ENCODE data around the gene LINGO1.

LINGO1 gene

DNA sequence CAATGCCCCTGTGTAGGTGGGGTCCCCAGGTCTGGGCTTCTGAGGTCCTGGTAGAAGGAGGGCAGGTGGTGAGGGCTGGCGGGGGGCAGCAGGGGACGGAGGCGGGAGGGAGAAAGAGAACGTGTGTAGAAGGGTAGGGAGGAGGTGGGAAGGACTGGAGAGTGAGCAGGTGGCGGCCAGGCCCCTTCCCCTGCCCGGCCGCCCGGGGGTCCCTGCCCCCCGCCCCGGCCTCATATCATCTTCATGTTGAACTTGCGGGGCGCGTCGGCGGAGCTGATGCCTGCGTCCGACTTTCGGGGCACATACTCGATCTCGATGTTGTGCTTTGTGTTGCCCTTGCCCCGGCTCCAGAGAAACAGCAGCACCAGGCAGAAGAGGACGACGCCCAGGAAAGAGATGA is 18.9 kb downstream of the LINGO1 start:
- no peak for DNase-seq

DNA sequence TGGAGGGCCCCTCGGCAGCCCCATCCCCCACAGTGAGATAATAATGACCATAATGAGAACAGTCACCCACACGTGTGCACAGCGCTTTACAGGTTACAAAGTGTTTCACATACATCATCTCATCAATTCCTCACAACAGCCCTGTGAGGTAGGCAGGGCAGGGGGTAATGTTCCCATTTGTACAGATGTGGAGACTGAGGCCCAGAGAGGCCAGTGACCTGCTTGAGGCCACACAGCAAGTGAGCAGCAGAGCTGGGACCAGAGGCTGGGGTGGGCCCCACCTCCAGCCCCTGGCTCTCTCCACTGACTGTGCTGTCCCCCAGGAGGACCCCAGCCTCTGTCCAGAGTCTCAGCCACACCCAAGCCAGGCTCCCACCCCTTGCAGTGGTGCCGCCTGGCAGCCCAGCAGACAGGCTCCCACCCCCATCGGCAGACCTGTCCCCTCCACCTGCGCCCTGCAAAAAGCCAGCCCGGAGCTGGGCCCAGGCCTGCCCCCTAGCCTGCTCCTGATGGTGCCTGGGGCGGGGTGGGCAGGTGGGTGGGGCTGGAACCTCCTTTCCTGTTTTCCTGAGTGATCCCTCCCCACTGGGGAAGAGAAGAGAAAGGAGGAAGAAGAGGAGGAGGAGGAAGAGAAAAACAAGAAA is 19.6 kb downstream of the LINGO1 start:
- no peak for DNase-seq

DNA sequence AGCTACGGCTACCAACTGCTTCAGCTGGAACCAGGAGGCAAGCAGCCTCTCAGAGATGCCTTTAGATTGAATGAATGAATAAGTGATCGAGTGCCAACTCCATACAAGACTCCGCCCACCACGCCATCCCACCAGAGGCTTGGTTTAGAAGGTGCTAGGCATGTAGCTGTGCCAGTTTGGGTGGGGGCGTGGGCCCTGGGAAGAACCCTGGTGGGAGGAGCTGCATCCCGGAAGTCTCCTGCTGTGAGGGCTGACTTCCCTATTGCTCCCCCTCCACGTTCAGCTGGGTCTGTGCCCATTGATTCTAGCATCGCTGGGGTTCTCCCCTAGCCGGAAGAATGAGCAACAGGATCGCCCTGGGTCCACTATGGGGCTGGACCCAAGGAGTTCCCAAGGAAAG is 20.9 kb downstream of the LINGO1 start:
- DNase-seq = no peak

DNA sequence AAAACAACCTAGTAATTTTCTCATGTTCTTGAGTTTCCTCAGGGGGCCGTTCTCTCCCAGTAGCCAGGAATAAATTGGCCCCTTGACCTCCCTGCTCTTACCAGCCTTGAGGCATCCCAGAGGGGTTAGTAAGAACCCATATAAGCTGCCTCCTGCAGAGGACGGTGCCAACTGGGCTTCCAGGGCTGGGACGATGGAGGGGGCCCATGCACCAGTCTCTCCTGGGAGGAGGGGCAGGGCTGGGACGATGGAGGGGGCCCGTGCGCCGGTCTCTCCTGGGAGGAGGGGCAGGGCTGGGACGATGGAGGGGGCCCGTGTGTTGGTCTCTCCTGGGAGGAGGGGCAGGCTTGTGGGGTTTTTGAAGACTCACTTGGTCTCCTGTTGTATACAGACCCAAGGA is 22.0 kb downstream of the LINGO1 start:
- DNase-seq = no peak

DNA sequence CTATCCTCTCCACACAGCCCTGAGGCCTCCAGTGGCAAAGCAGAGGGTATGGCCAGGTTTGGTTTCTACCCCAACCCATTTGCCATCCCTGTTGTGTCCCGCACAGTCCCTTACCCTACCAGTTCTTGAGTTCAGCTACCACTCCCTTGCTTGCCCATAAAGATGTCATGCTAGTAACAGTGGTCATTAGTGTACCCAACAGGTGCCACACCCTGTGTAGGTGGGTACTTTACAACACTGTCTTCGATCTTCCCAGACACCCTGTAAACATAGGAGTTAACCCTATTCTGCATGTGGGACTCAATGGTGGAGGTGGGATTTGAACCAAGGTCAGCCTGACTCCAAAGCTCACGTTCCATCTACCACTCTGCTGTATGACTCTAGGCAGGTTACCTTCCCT is 23.2 kb downstream of the LINGO1 start:
- DNase-seq = no peak

DNA sequence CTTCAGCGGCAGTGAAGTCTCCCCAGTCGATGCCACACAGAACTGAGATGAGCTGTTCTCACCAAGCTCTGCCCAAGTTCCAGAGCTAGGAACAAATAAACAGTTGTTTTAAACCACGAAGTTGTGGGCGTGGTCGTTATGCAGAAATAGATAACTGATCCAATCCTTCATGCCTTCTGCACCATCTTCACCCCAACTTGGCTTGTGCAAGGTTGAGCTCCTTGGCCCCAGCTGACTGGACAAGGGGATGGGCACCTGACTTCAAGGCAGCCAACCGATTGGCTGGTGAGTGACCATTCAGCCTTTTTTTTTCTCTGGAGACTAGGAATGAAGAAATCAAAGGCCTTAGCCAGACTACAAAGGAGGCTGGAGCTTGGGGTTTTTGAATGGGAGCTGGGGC is 23.9 kb downstream of the LINGO1 start:
- no peak for DNase-seq

DNA sequence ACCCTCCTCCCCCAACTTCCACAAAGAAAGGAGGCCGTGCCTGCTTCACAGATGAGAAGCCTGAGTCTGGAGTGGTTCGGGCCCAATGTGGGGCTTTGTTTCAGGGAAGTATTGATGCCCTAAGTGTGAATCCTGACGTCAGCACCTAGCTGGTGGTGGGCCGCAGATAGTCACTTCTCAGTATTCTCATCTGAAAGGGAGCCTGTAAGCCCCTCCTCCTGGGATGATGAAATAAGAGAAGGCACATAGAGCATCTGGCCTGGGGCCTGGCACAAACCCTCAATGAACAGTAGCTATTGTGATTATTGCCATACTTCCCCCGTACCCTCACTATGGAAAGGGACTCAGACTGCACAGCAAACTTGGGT is 24.8 kb downstream of the LINGO1 start:
- DNase-seq = no peak

DNA sequence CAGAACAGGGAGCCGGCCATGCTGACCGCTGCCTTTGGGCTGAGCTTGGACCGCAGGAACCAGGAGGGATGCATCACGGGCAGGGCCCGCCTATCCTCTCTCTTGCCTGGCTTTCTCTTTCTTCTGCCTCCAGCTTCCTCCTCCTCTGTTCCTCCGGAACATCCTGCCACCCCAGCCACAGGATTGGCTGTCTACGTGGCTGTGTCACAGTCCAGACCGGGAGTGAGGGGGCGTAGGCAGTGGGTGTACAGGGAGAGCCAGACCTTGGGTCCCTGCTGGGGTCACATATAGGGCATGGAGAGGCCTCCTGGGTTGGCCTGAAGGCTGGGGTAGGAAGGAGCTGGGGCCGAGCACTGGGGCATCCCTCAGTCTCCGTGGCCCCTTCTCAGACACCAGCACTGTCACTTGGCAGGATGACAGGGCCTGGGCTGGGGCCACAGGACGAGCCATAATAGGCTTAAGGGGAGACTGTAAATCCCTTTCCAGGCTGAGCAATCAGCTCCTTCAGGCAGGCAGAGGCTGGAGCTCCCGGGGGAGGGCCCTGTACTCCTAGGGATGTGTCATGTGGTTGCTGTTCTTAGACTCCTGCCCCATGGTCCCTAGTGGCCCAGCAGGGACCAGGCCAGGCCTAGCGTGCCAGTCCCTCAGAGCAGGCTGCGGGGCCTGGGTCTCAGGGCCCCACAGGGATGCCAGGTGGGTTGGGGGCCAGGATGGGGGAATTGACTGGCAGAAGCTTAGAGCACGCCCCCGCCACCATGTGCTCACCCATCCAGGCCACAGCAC is 25.4 kb downstream of the LINGO1 start:
- no peak for DNase-seq

DNA sequence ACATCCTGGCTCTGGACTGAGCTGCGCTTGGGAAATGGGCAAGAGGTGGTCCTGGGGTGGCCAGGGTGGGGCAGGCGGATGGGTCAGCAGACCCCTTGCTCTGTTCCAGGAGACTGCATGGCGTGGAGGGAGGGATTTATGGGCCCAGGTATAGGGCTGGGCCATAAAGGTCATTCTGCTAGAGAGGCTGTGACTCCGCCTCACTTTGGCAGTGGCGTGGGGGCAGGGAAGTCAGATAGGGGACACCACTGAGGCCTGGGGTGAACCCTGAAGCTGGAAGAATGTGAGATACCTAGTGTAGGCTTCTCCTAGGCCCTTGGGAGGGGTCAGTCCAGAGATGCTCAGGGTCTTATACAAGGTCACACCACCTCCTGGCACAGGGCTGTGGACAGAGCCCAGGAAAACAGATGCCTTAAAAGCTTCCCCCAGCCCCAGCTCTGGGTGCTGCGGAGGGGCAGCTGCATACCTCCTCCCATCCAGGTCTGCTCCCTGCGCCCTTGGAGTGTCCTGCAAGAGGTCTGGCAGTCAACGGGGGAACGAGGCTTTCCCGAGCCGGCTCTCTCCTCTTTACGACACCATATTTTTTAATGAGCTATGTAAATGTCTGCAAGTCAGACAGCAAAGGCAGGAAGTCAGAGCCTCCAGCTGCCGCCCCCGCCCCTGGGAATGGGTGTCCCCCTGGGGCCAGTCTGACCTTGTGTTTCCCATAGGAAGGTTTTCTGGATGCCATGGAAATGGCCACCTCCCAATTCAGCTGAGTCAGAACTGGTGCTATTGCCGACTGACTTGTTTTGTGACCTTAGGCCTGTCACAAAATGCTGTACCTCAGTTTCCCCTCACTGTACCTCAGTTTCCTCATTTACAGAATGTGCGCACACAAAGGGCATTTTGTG is 26.3 kb downstream of the LINGO1 start:
- no peak for DNase-seq

DNA sequence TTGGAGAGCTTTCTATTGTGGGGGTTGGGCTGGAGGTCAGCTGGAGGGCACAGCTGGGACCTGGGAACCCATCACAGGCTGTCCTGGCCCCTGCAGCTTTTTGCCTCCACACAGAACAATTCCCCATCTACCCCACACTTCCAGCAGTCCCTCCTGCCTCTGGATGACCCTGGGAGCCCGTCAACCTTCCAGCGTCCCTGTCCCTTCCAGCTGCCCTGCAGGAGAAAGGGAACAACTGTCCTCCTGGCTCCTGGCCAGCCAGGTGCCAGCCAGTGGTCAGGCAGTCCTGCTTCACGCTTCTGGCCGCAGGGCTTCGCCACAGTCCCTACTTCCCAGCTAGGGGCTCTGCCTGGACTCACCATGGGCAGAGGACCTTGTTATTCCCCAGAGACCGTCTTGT is 27.2 kb downstream of the LINGO1 start:
- DNase-seq = no peak

DNA sequence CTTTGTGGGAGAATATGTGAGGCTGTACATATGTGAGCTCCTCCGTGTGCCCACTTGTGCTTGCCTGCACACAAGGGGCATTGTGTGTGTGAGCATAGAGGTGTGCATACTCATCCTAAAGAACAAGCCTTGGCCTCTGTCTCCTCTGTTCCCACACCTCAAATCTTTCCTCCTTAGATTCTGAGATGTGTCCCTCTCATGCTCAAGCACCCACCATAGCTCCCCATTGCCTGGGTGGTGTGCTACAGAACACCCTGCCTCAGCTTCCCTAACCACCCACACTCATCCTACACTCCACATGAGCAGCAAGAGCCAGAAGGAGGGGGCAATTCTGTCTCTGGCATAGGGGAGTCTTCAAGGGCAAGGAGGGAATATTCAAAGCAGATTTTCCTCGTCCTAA is 27.7 kb downstream of the LINGO1 start:
- no peak for DNase-seq

DNA sequence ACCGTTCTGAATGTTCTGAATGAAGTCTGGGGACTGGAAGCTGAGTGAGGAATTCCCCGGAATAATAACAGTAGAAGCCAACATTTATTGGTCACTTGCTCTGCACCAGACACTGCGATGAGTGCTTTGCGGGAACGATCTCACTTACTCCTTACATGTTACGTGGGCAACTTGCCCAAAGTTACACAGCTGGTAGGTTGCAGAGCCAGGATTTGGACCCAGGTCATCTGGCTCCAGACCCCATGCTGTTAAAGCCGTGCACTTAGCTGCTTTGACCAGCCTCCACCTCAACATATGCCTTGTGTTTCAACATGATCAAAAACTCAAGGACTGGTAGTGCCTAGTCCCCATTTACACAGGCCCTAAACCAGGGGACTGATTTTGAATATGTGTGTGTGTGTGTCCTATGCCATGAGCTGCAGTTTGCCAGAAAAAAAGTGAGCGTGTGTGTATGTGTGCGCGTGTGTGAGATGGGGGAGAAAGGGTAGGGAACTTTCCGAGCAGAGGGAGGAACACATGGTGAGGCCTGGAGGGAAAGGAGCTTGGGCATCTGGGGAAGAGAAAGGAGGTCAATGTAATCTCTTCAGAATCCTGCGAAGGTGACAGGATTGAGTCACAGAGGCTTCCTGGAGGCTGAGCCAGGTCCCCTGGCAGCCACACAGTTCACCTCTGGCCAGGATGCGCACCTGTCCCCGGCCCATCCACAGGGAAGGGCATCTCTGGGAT is 28.9 kb downstream of the LINGO1 start:
- DNase-seq = no peak

DNA sequence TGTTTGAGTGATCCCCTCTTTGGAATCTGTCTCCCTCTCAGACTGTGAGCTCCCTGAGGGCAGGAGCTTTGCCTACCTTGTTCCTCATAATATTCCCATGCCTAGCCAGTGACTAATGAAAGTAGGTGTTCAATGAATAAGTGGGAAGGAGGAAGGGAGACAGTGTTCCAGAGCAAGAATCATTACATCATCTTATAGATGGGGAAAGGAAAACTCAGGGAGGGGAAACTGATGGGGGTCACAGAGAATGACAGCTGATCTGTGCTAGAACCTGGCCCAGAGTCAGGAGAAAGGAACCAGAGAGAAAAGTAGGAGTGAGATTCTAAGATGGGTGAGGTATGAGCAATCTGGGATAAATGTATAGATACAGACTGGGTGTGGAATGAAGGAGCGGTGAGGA is 29.9 kb downstream of the LINGO1 start:
- DNase-seq = no peak

DNA sequence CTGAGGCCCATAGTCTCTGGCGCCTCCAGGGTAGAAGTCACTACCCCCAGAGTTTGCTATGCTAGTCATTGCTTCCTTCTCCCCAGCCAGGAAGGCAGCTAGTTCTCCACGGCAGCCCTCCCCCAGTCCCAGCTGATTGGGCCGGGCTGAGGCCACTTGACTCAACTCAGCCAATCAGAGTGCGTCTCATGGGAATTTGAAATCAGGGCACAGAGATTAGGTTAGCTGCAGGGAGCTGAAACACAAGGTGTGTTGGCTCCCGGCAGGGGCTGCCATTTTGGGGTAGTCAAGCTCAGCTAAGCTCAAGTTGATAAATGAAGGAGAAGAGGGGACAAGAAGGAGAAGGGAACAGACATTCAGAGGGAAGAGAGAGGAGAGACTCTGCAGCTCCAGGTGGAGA is 32.8 kb downstream of the LINGO1 start:
- DNase-seq = no peak

DNA sequence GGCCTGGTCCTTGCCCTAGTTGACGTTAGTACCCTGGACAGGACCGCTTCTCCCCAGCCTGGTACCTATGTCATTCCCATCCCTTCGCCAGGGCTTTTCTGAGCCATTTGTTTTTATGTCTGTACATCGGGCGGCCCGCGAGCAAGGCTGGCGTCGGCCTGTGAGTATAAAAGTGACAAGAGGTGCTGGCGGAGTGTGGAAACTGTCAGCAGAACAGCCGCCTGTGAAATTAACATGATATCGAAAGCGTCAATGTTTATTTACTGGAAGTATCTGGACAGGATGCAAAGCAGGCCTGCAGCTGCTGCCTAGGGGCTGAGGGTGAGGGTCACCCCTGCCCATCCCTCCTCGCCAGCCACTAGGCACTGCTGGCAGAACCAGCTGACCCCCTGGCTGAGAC is 33.4 kb downstream of the LINGO1 start:
- no peak for DNase-seq

DNA sequence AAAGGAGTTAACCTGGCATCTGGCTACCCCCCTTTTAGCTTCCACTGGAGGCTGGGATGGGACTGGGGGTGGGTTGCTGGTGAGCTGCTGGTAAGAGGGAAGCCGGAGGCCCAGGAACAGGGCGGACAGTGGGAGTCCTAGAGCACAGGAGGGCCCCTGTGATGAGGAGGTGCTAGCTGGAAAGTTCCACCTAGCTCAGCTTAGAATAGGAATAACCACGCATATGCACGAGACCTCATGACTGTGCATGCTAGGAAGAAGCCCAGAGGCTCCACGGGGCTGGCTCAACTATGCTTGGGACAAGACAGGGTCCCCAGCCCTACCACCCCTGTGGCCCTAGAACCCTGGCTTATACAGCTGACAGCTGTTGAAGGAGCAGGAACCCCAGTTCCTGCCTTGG is 34.1 kb downstream of the LINGO1 start:
- no peak for DNase-seq

DNA sequence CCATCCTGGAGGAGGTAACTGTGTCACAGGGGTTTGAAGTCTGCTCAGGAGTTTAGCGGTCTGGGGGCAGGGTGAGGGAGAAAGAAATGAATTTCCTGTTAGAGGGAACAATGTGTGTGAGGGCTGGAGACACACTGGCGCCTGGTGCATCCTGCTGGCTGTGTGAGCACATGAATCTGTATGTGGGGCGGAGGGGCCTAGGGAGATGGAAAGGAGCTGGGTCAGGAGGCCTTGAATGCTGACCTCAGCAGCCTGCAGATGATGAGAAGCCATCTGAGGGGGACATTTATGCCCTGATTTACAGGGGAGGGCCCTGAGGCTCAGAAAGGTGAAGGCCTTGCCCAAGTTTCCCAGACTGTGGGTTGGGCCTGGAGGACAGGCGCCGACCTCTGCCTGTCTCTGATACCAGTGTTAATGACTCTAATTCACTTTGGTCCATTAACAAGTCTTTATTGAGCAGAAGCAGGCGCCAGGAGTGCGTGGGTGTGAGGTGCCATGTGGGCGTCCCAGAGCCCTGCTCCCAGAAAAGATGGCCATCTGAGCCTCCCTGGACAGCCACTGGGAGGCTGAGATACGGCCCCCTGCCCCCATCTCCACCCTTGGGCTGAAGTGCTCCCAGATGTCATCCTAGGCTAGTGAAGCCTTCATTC is 34.8 kb downstream of the LINGO1 start:
- no peak for DNase-seq

DNA sequence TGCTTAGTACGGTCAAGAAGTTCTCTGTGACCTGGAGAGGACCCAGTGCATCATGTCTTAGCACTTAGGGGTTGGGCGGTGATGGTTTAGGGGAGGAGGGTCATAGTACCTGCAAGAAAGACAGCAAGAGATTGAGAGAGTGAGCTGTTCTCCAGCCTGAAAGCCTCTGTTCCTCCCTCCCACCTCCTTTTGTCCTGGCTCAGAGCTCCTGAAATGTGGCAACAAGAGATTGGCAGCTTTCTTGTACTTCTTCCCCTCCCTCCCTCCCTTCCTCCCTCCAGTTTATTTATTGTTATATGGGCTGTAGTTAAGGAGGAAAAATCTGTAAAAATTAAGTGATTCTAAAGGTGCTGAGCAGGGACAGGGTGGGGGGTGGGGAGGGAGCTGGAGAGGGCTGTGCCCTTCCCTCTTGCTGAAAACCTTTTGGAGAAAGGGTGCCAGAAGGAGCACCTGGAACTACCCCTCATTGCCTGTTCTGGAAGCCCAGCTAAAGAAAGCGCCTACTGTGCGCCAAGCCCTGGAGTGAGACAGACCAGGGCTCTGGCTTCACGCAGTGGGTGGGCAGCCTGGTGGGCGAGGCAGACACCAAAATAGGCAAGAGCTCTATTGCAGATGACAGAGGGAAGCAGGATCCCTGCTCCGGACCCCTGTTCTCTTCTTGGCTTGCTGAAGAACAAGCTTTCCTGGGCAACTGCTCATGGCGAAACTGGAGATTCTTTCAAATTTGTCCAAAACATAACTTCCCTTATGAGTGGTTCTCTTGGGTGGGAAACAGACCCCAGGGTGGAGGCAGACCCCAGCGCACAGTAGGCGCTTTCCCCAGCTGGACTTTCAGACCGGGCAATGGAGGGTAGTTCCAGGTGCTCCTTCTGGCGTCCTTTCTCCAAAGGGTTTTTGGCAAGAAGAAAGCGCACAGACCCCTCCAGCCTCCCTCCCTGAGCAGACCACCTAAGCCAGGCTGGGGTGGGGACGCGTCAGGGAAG is 35.6 kb downstream of the LINGO1 start:
- no peak for DNase-seq

DNA sequence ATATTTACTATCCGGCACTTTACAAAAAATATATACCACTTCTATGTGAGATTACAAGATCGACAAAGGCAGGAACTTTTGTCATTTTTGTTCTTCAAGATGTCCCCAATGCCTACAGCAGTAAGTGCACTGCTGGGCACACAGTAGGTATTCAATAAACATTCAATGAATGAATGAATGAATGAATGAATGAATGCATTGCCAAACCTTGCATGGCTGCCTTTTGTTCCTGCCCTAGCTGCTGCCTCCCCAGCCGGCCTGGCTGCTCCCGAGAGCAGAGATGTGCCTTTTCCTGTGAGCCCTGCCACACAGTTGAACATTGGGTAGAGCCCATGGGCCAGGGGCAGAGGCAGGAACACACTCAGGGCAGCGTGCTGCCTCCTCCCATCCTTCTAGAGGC is 37.5 kb downstream of the LINGO1 start:
- no peak for DNase-seq

DNA sequence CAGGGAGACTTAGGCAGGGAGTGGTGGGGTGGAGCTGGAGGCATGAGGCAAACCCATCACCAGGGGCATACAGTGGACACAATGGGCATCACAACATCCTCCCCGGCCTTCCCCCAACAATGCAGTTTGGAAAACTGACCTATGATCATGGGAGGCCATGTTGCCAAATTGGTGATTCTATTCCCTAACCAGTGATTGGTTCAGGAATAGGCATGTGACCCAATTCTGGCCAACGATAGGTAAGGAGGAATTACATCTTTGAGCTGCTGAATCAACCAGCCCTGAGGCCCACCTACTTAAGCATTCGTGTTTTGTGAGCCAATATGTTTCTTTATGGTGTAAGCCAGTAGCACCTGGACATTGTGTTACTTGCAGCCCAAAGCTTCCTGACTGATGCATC is 40.0 kb downstream of the LINGO1 start:
- DNase-seq = no peak

DNA sequence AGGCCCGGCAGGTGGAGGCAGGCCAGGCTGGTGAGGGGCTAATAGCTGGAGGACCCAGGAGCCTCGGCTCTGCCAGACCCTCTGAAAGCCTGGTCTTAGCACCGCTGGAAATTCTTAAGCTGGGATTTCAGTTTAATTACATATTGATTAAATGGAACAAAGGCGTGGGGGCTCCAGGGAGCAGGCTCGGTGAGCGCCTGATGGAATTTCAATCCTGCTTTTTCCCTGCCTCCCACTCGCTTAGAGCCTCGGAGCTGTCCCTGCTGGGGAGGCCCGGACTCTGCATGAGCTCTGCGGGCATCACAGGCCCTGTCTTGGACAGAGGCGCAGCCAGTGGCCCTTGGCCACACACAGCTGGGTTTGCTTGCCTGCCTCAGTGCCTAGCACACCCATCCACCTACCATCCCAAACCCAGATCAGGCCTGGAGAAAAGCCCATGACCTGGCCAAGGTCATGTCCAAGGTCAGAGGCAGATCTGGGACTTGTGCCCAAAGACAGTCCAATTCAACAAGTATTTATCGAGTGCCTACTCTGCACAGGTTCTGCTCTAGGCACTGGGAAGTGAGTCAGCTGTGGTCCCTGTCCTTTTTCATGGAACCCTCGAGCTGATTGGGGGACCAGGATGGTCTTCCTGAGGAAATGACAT is 40.6 kb downstream of the LINGO1 start:
- no peak for DNase-seq

Measured in T-helper 9 cell (primary cell).